ENCODE results near the gene GRAMD4. TPM values are rescaled to one million over a fixed set of nuclear protein-coding genes. Genes with fewer than 3 reads are reported as not detected.

The GRAMD4 gene
- total and polyA plus RNA-seq, 10 of the 15 experiments (the other 5 are each of a cell fraction or from before 2014, with no cell fraction given): 0.21 to 45.5 (median 10.6) TPM

DNA sequence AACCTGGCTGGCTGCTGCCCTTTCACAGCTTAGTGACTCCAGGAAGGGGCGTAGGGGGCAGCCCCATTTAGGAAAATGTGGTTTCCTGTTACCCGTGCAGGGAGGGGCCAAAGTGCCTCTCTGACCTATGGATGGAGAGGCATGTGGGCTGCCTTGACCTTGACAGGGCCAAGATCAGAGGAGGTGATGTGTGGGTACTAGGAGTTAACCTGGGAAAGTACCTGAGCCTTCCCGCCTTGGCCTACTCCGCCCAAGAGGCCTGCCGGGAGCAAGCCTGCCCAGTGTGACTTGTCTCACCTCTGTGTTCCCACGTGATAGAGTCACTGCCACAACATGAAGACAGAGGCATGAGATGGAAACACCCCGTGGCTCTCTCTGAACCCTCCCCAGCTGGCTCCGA, 33.4 kb downstream of the GRAMD4 start:
- Histone ChIP-seq H3K36me3 (ENCODE audit: control insufficient read depth in 2 of 2, insufficient read depth in 2 of 2, low read length in 1 of 2) (peaks cover 0 to 6% of the 10 kb centered on the region in 2 experiments; a peak in 2 of 4 replicates), H2AFZ (ENCODE audit: control insufficient read depth, low read depth, low read length) (no peak overlapping the region; the same call in 1 of the 2 replicates), H3K9ac (ENCODE audit: control insufficient read depth, insufficient read depth, low read length) (no peak overlapping the region), H3K27me3 (replicated peaks in 1 of 2; ENCODE audit: control insufficient read depth in 2 of 2, insufficient read depth in 2 of 2, low read length in 1 of 2) (no peaks in the 10 kb centered on the region), H3K27ac (ENCODE audit: control insufficient read depth, insufficient read depth) (no peak overlapping the region), H3K4me2 (ENCODE audit: control insufficient read depth, insufficient read depth) (no peak overlapping the region), H3K4me3 (no peak overlapping the region), H3K79me2 (ENCODE audit: control insufficient read depth, insufficient read depth, low read length) (no peaks in the 10 kb centered on the region), H4K20me1 (ENCODE audit: control insufficient read depth, insufficient read depth) (no peaks in the 10 kb centered on the region), H3K9me3 (replicated peaks; ENCODE audit: control insufficient read depth, insufficient read depth, low read length) (no peaks in the 10 kb centered on the region), H3K4me1 (ENCODE audit: control insufficient read depth, insufficient read depth, low read length) (peaks cover 7% of the 10 kb centered on the region)
- ChIA-PET POLR2A (no interaction called here), CTCF (interaction anchor here (0.7 kb wide), 1 partner anchor 90 kb away, joined by 3 read pairs; no protein-coding TSS in a partner anchor), SMC1A (ENCODE audit: uncharacterized antibody, unreplicated experiment) (no interaction called here), RAD21 (ENCODE audit: unreplicated experiment) (no interaction called here)
- 14% methylated on average over 8 of the region's 8 CpGs for WGBS (ENCODE audit: insufficient coverage, insufficient replicate concordance, low lambda C conversion rate, missing lambda C conversion rate)
- no TSS peak for BruUV-seq (replicated peaks)
- ATAC-seq (peak; percentile 74), DNase-seq (ENCODE audit: low read depth, low spot score) (peak; percentile 31), FAIRE-seq (no peak)
- intact Hi-C loops (cut with micrococcal nuclease; ENCODE audit: unreplicated experiment): no loop called here
- in situ Hi-C loops (cut with MboI): no loop called here
- peak; percentile 33; the same call in 1 of the 2 replicates for TF ChIP-seq RUNX3 (IDR thresholded peaks at IDR 0.05; ENCODE audit: low read length)
- TF ChIP-seq EED (IDR thresholded peaks at IDR 0.05; ENCODE audit: low read depth): peak; percentile 26; the same call in 1 of the 2 replicates
- no peak for TF ChIP-seq ZNF24 (IDR thresholded peaks at IDR 0.05)
- TF ChIP-seq, protein P1, sequence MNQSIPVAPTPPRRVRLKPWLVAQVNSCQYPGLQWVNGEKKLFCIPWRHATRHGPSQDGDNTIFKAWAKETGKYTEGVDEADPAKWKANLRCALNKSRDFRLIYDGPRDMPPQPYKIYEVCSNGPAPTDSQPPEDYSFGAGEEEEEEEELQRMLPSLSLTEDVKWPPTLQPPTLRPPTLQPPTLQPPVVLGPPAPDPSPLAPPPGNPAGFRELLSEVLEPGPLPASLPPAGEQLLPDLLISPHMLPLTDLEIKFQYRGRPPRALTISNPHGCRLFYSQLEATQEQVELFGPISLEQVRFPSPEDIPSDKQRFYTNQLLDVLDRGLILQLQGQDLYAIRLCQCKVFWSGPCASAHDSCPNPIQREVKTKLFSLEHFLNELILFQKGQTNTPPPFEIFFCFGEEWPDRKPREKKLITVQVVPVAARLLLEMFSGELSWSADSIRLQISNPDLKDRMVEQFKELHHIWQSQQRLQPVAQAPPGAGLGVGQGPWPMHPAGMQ (IDR thresholded peaks at IDR 0.05; ENCODE audit: borderline replicate concordance): no peak
- TF ChIP-seq, protein P2, sequence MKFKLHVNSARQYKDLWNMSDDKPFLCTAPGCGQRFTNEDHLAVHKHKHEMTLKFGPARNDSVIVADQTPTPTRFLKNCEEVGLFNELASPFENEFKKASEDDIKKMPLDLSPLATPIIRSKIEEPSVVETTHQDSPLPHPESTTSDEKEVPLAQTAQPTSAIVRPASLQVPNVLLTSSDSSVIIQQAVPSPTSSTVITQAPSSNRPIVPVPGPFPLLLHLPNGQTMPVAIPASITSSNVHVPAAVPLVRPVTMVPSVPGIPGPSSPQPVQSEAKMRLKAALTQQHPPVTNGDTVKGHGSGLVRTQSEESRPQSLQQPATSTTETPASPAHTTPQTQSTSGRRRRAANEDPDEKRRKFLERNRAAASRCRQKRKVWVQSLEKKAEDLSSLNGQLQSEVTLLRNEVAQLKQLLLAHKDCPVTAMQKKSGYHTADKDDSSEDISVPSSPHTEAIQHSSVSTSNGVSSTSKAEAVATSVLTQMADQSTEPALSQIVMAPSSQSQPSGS (IDR thresholded peaks at IDR 0.05; ENCODE audit: low read length): no peak
- TF ChIP-seq BHLHE40 (IDR thresholded peaks at IDR 0.05; ENCODE audit: borderline replicate concordance in 1 of 2, low read depth in 2 of 2, low read length in 1 of 2): peak in 1 of 2 experiments; percentile 16; a peak in 1 of 4 replicates
- TF ChIP-seq ESRRA (IDR thresholded peaks at IDR 0.05; ENCODE audit: low read length): 0 out of 2 replicates have a peak, but pooled peaks have one; percentile 41
- no peak for TF ChIP-seq EZH2 (IDR thresholded peaks at IDR 0.05; ENCODE audit: borderline replicate concordance, control insufficient read depth, low read depth, low read length)
- TF ChIP-seq IKZF2 (IDR thresholded peaks at IDR 0.05): 0 out of 4 replicates have a peak, but pooled peaks of 1 of the 2 experiments have one; percentile 13
- TF ChIP-seq, protein P3, sequence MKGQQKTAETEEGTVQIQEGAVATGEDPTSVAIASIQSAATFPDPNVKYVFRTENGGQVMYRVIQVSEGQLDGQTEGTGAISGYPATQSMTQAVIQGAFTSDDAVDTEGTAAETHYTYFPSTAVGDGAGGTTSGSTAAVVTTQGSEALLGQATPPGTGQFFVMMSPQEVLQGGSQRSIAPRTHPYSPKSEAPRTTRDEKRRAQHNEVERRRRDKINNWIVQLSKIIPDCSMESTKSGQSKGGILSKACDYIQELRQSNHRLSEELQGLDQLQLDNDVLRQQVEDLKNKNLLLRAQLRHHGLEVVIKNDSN (IDR thresholded peaks at IDR 0.05; ENCODE audit: borderline replicate concordance, extremely low read length, insufficient read depth, low read depth, low read length): peak; percentile 16
- TF ChIP-seq MTA3 (IDR thresholded peaks at IDR 0.05; ENCODE audit: borderline replicate concordance, low read length): no peak
- TF ChIP-seq, protein P4, sequence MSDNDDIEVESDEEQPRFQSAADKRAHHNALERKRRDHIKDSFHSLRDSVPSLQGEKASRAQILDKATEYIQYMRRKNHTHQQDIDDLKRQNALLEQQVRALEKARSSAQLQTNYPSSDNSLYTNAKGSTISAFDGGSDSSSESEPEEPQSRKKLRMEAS (IDR thresholded peaks at IDR 0.05; ENCODE audit: low read depth, low read length): peak; percentile 68; the same call in 1 of the 2 replicates
- TF ChIP-seq, protein P5, sequence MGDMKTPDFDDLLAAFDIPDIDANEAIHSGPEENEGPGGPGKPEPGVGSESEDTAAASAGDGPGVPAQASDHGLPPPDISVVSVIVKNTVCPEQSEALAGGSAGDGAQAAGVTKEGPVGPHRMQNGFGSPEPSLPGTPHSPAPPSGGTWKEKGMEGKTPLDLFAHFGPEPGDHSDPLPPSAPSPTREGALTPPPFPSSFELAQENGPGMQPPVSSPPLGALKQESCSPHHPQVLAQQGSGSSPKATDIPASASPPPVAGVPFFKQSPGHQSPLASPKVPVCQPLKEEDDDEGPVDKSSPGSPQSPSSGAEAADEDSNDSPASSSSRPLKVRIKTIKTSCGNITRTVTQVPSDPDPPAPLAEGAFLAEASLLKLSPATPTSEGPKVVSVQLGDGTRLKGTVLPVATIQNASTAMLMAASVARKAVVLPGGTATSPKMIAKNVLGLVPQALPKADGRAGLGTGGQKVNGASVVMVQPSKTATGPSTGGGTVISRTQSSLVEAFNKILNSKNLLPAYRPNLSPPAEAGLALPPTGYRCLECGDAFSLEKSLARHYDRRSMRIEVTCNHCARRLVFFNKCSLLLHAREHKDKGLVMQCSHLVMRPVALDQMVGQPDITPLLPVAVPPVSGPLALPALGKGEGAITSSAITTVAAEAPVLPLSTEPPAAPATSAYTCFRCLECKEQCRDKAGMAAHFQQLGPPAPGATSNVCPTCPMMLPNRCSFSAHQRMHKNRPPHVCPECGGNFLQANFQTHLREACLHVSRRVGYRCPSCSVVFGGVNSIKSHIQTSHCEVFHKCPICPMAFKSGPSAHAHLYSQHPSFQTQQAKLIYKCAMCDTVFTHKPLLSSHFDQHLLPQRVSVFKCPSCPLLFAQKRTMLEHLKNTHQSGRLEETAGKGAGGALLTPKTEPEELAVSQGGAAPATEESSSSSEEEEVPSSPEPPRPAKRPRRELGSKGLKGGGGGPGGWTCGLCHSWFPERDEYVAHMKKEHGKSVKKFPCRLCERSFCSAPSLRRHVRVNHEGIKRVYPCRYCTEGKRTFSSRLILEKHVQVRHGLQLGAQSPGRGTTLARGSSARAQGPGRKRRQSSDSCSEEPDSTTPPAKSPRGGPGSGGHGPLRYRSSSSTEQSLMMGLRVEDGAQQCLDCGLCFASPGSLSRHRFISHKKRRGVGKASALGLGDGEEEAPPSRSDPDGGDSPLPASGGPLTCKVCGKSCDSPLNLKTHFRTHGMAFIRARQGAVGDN (IDR thresholded peaks at IDR 0.05): peak; percentile 75
- peak; percentile 80 for TF ChIP-seq NR2F1 (conservative IDR thresholded peaks at IDR 0.05)
